GM23338 (cell line): ENCODE measurements around the gene AK4. TPM values are rescaled to one million over a fixed set of nuclear protein-coding genes. Genes with fewer than 3 reads are reported as not detected.

Experiments used
- ATAC-seq: fragments of 200-7000 bp; cut with Tn5 transposase; 3 replicates; pipeline ENCODE4 v1.9.1; 2020
- DNase-seq: peaks from one replicate; pipeline ENCODE4 v3.0.0-alpha.2; 2015; ENCODE audit warnings: low spot score
- H2AFZ ChIP-seq: fragments of 200-600 bp; sonication (generic); 2 replicates; pipeline ENCODE4 v1.8.0; 2016; ENCODE audit warnings: antibody characterized with exemption, mild to moderate bottlenecking, moderate library complexity
- H3F3A ChIP-seq: fragments of 200-600 bp; sonication (generic); replicated peaks from 2 replicates; pipeline ENCODE4 v1.8.0; 2017; ENCODE audit warnings: antibody characterized with exemption, mixed run types, low read depth
- H3K27ac ChIP-seq: fragments of 200-600 bp; sonication (generic); 2 replicates; pipeline ENCODE4 v1.6.1; 2016; ENCODE audit warnings: low read depth
- H3K27me3 ChIP-seq: fragments of 200-600 bp; sonication (generic); 2 replicates; pipeline ENCODE4 v1.8.0; 2016; ENCODE audit warnings: mild to moderate bottlenecking, mixed run types, moderate library complexity; ENCODE audit not compliant: insufficient read depth
- H3K36me3 ChIP-seq: fragments of 200-600 bp; sonication (generic); 2 replicates; pipeline ENCODE4 v1.8.0; 2016; ENCODE audit warnings: mild to moderate bottlenecking; ENCODE audit not compliant: insufficient read depth
- H3K4me1 ChIP-seq: fragments of 200-600 bp; sonication (generic); 2 replicates; pipeline ENCODE4 v1.8.0; 2016; ENCODE audit warnings: mild to moderate bottlenecking, moderate library complexity; ENCODE audit not compliant: insufficient read depth
- H3K4me2 ChIP-seq: fragments of 200-600 bp; sonication (generic); 2 replicates; pipeline ENCODE4 v1.7.1; 2017; ENCODE audit warnings: mixed run types
- H3K4me3 ChIP-seq: fragments of 200-600 bp; sonication (generic); 2 replicates; pipeline ENCODE4 v1.6.1; 2016; ENCODE audit warnings: mixed run types
- H3K79me2 ChIP-seq: fragments of 200-600 bp; sonication (generic); replicated peaks from 2 replicates; pipeline ENCODE4 v1.8.0; 2017; ENCODE audit warnings: mild to moderate bottlenecking; ENCODE audit not compliant: insufficient read depth
- H3K9me2 ChIP-seq: fragments of 200-600 bp; sonication (generic); 2 replicates; pipeline ENCODE4 v1.8.0; 2017; ENCODE audit not compliant: insufficient read depth
- H4K20me1 ChIP-seq: fragments of 200-600 bp; sonication (generic); replicated peaks from 2 replicates; pipeline ENCODE4 v1.8.0; 2017; ENCODE audit warnings: mild to moderate bottlenecking; ENCODE audit not compliant: insufficient read depth
- H3K27ac Mint-ChIP-seq: 2 replicates; pipeline ENCODE4 v1.8.0; 2020; ENCODE audit warnings: inconsistent platforms, mild to moderate bottlenecking, moderate library complexity, mixed read lengths
- H3K27me3 Mint-ChIP-seq: 3 replicates; pipeline ENCODE4 v1.8.0; 2022; ENCODE audit warnings: low read depth, mild to moderate bottlenecking, moderate library complexity, mixed read lengths, inconsistent platforms; ENCODE audit not compliant: insufficient read depth, poor library complexity
- H3K36me3 Mint-ChIP-seq: 3 replicates; pipeline ENCODE4 v1.8.0; 2021; ENCODE audit warnings: low read depth, mild to moderate bottlenecking, inconsistent platforms, moderate library complexity, mixed read lengths
- H3K4me1 Mint-ChIP-seq: 3 replicates; pipeline ENCODE4 v1.8.0; 2020; ENCODE audit warnings: mild to moderate bottlenecking, inconsistent platforms, mixed read lengths
- H3K4me3 Mint-ChIP-seq: 3 replicates; pipeline ENCODE4 v1.8.0; 2021; ENCODE audit warnings: moderate library complexity, mild to moderate bottlenecking, inconsistent platforms, mixed read lengths
- H3K9me3 Mint-ChIP-seq: 3 replicates; pipeline ENCODE4 v1.8.0; 2020; ENCODE audit warnings: moderate library complexity, mild to moderate bottlenecking, inconsistent platforms, mixed read lengths
- CREB1 ChIP-seq: fragments of 250-450 bp; sonication (Bioruptor Pico); IDR thresholded peaks from 2 replicates; pipeline ENCODE4 v1.5.0; 2020; ENCODE audit warnings: low read depth, mild to moderate bottlenecking, moderate library complexity
- ETS1 ChIP-seq: IDR thresholded peaks from 2 replicates; pipeline ENCODE4 v1.6.1; 2016; ENCODE audit warnings: antibody characterized with exemption
- EZH2 ChIP-seq: fragments of 200-600 bp; sonication (generic); IDR thresholded peaks from one replicate; pipeline ENCODE4 v1.8.0; 2017; ENCODE audit warnings: antibody characterized with exemption, mild to moderate bottlenecking, low read depth; ENCODE audit not compliant: unreplicated experiment
- EZH2phosphoT487 ChIP-seq: fragments of 200-600 bp; sonication (generic); IDR thresholded peaks from one replicate; pipeline ENCODE4 v1.8.1; 2018; ENCODE audit warnings: antibody characterized with exemption; ENCODE audit not compliant: unreplicated experiment
- JUNB ChIP-seq: IDR thresholded peaks from one replicate; pipeline ENCODE4 v1.6.1; 2016; ENCODE audit warnings: antibody characterized with exemption; ENCODE audit not compliant: unreplicated experiment
- NANOG ChIP-seq: IDR thresholded peaks from 2 replicates; pipeline ENCODE4 v1.6.1; 2016; ENCODE audit warnings: antibody characterized with exemption, borderline replicate concordance
- POLR2AphosphoS5 ChIP-seq: IDR thresholded peaks from 2 replicates; pipeline ENCODE4 v1.6.1; 2016; ENCODE audit warnings: antibody characterized with exemption, low read depth
- STAT1 ChIP-seq: IDR thresholded peaks from one replicate; pipeline ENCODE4 v1.6.1; 2016; ENCODE audit warnings: antibody characterized with exemption; ENCODE audit not compliant: unreplicated experiment
- ZNF114 ChIP-seq: fragments of 250-450 bp; sonication (Bioruptor Pico); IDR thresholded peaks from 2 replicates; pipeline ENCODE4 v1.5.0; 2020; ENCODE audit warnings: mild to moderate bottlenecking, moderate library complexity
- ZNF331 ChIP-seq: fragments of 250-450 bp; sonication (Bioruptor Pico); IDR thresholded peaks from 2 replicates; pipeline ENCODE4 v1.5.0; 2020; ENCODE audit warnings: low read depth, mild to moderate bottlenecking, moderate library complexity
- polyA plus RNA-seq: library from polyadenylated mRNA; unstranded; fragments of >200 nt; fragmentation: Nextera tagmentation; extraction: Ambion mirVana; gene quantifications from 2 replicates; pipeline ENCODE4 v1.2.1, GENCODE V29; 2016
- total RNA-seq: library from RNA; depleted of rRNA; stranded (reverse); fragments of >200 nt; shearing (Covaris generic); gene quantifications from 2 replicates; pipeline ENCODE4 v1.2.3, GENCODE V29; 2014
- TF ChIP-seq, protein P1 (sequence below): fragments of 250-450 bp; sonication (Bioruptor Pico); IDR thresholded peaks from 2 replicates; pipeline ENCODE4 v1.5.0; 2020; ENCODE audit warnings: mild to moderate bottlenecking, moderate library complexity

Gene AK4
- total and polyA plus RNA-seq, 2 experiments from 2014 or later = 123 to 127 TPM

DNA sequence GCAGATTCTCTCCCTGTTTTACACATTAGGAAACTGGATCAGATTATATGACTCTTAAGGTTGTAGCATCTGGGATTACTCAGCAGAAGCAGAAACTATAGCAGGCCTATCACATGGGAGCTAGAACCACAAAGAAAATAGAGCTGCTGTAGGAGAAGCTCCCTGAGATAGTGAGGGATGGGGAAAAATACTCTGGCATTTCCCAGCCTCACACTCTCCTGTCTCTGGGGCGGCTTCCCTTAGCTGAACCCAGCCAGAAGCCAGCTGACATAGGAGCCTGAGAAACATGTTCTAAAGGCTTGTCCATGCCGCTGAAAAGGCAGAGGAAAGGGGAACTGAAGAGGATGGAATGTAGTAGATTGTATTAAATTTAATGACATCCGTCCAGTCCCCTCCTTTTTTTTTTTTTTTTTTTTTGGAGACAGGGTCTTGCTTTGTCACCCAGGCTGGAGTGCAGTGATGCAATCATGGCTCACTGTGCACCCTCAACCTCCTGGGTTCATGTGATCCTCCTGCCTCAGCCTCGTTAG lies 84.5 kb downstream of the AK4 start:
- DNase-seq (no peak), ATAC-seq (no peak)
- H3F3A ChIP-seq = no peaks in the 10 kb centered on the region
- Mint-ChIP-seq H3K4me1 (peaks cover 9% of the 10 kb centered on the region), H3K36me3 (peaks cover 15% of the 10 kb centered on the region; the same call in 2 of the 3 replicates), H3K4me3 (no peak overlapping the region), H3K27me3 (peaks cover 2% of the 10 kb centered on the region), H3K27ac (peak overlapping the region; percentile 38), H3K9me3 (peaks cover 11% of the 10 kb centered on the region; the same call in 2 of the 3 replicates)
- H3K36me3 ChIP-seq = no peaks in the 10 kb centered on the region
- no peak overlapping the region for H3K4me2 ChIP-seq
- H2AFZ ChIP-seq = no peak overlapping the region
- no peak overlapping the region for H3K4me3 ChIP-seq
- H3K9me2 ChIP-seq = no peaks in the 10 kb centered on the region; the same call in 1 of the 2 replicates
- H3K27me3 ChIP-seq = no peaks in the 10 kb centered on the region
- no peaks in the 10 kb centered on the region for H3K79me2 ChIP-seq
- H3K4me1 ChIP-seq = no peaks in the 10 kb centered on the region
- H3K27ac ChIP-seq = peak overlapping the region; percentile 6; the same call in 1 of the 2 replicates
- H4K20me1 ChIP-seq = no peaks in the 10 kb centered on the region
- no peak for TF ChIP-seq POLR2AphosphoS5
- TF ChIP-seq ZNF114 = no peak
- TF ChIP-seq ZNF331 (CRISPR knock-in tag) = no peak

DNA sequence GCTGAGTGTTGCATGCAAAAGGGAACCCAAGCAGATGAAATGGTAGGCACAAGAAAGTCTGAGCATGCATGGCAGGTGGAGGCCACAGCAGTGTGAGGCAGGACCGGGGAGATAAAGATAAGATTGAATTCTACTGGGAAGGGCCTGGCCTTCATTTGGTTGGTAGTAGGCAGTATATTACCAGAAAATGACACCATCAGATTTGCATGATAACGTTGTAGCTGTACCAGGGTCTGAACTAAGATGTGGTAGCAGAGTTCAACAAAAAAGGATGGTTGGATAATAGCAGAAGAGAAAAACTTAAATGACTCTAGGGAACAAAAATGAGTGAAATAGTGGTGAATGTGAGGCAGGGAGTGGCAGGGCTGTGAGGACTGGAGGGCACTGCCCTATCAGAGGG lies 85.8 kb downstream of the AK4 start:
- no peak overlapping the region for H3K27ac Mint-ChIP-seq
- H3K36me3 Mint-ChIP-seq = peaks cover 12% of the 10 kb centered on the region; the same call in 2 of the 3 replicates
- H3F3A ChIP-seq = no peaks in the 10 kb centered on the region
- no peaks in the 10 kb centered on the region for H3K27me3 ChIP-seq
- peaks cover 11% of the 10 kb centered on the region; the same call in 2 of the 3 replicates for H3K9me3 Mint-ChIP-seq
- no peaks in the 10 kb centered on the region for H3K4me1 ChIP-seq
- DNase-seq (no peak), ATAC-seq (no peak)
- H3K27me3 Mint-ChIP-seq = peaks cover 2% of the 10 kb centered on the region
- H3K4me3 ChIP-seq = no peak overlapping the region
- H3K27ac ChIP-seq = no peak overlapping the region
- H3K4me3 Mint-ChIP-seq = no peak overlapping the region
- H3K4me1 Mint-ChIP-seq = peaks cover 9% of the 10 kb centered on the region
- no peak overlapping the region for H3K4me2 ChIP-seq
- no peaks in the 10 kb centered on the region; the same call in 1 of the 2 replicates for H3K9me2 ChIP-seq
- H3K79me2 ChIP-seq = no peaks in the 10 kb centered on the region
- H4K20me1 ChIP-seq = no peaks in the 10 kb centered on the region
- no peak overlapping the region for H2AFZ ChIP-seq
- H3K36me3 ChIP-seq = no peaks in the 10 kb centered on the region
- TF ChIP-seq CREB1 (CRISPR knock-in tag) (no peak), EZH2 (no peak), ETS1 (no peak), NANOG (no peak), STAT1 (no peak), EZH2phosphoT487 (no peak), POLR2AphosphoS5 (no peak), ZNF331 (CRISPR knock-in tag) (no peak), JUNB (no peak), ZNF114 (no peak)
- TF ChIP-seq, protein P1, sequence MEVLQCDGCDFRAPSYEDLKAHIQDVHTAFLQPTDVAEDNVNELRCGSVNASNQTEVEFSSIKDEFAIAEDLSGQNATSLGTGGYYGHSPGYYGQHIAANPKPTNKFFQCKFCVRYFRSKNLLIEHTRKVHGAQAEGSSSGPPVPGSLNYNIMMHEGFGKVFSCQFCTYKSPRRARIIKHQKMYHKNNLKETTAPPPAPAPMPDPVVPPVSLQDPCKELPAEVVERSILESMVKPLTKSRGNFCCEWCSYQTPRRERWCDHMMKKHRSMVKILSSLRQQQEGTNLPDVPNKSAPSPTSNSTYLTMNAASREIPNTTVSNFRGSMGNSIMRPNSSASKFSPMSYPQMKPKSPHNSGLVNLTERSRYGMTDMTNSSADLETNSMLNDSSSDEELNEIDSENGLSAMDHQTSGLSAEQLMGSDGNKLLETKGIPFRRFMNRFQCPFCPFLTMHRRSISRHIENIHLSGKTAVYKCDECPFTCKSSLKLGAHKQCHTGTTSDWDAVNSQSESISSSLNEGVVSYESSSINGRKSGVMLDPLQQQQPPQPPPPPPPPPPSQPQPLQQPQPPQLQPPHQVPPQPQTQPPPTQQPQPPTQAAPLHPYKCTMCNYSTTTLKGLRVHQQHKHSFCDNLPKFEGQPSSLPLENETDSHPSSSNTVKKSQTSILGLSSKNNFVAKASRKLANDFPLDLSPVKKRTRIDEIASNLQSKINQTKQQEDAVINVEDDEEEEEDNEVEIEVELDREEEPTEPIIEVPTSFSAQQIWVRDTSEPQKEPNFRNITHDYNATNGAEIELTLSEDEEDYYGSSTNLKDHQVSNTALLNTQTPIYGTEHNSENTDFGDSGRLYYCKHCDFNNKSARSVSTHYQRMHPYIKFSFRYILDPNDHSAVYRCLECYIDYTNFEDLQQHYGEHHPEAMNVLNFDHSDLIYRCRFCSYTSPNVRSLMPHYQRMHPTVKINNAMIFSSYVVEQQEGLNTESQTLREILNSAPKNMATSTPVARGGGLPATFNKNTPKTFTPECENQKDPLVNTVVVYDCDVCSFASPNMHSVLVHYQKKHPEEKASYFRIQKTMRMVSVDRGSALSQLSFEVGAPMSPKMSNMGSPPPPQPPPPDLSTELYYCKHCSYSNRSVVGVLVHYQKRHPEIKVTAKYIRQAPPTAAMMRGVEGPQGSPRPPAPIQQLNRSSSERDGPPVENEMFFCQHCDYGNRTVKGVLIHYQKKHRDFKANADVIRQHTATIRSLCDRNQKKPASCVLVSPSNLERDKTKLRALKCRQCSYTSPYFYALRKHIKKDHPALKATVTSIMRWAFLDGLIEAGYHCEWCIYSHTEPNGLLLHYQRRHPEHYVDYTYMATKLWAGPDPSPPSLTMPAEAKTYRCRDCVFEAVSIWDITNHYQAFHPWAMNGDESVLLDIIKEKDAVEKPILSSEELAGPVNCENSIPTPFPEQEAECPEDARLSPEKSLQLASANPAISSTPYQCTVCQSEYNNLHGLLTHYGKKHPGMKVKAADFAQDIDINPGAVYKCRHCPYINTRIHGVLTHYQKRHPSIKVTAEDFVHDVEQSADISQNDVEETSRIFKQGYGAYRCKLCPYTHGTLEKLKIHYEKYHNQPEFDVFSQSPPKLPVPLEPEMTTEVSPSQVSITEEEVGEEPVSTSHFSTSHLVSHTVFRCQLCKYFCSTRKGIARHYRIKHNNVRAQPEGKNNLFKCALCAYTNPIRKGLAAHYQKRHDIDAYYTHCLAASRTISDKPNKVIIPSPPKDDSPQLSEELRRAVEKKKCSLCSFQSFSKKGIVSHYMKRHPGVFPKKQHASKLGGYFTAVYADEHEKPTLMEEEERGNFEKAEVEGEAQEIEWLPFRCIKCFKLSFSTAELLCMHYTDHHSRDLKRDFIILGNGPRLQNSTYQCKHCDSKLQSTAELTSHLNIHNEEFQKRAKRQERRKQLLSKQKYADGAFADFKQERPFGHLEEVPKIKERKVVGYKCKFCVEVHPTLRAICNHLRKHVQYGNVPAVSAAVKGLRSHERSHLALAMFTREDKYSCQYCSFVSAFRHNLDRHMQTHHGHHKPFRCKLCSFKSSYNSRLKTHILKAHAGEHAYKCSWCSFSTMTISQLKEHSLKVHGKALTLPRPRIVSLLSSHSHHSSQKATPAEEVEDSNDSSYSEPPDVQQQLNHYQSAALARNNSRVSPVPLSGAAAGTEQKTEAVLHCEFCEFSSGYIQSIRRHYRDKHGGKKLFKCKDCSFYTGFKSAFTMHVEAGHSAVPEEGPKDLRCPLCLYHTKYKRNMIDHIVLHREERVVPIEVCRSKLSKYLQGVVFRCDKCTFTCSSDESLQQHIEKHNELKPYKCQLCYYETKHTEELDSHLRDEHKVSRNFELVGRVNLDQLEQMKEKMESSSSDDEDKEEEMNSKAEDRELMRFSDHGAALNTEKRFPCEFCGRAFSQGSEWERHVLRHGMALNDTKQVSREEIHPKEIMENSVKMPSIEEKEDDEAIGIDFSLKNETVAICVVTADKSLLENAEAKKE (CRISPR knock-in tag) = no peak
